Dermis lymphatic vessel endothelial cell (primary cell): ENCODE data around the gene JAG1. TPM values are rescaled to one million over a fixed set of nuclear protein-coding genes. Genes with fewer than 3 reads are reported as not detected.

Source experiments
- total RNA-seq: library from RNA; depleted of rRNA; stranded (reverse); fragments of >200 nt; gene quantifications from 2 replicates; pipeline ENCODE4 v1.2.1, GENCODE V29; 2014

JAG1 gene
- total RNA-seq = 94.2 and 94.3 TPM in 2 replicates

GRCh38 chr20:10673842-10674683 is at the start of gene JAG1:
Gene JAG1, minus strand, starts transcription at chr20:10673999. Its CDS starts 469 bp downstream, at chr20:10673530.

Other genes with a start within 250 kb of the JAG1 start
- 4.2 and 4.6 TPM in 2 replicates for gene MKKS, start 239.8 kb downstream of the JAG1 start, total RNA-seq
- 2.2 and 3.2 TPM in 2 replicates for gene SLX4IP, start 238.7 kb downstream of the JAG1 start, total RNA-seq